GM19467 (cell line): ENCODE data around the gene HMX1.

Experiments
- ATAC-seq: cut with Tn5 transposase; IDR thresholded peaks from one replicate; pipeline ENCODE4 v1.9.1; 2021; ENCODE audit warnings: mild to moderate bottlenecking, moderate library complexity; ENCODE audit not compliant: unreplicated experiment

HMX1 gene

DNA sequence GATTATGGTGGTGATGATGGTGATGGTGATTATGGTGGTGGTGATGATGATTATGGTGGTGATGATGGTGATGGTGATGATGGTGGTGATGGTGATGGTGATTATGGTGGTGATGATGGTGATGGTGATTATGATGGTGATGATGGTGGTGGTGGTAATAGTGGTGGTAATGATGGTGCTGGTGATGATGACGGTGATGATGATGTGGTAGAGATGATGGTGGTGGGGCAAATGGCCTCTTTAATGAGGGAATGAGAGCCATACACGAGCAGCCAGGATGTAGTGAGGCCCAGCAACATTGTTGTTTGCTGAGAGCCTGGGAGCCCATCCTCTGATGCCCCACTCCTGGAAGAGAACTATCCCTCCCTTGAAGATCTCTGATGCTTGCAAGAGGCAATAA is 29.0 kb downstream of the HMX1 start:
- ATAC-seq: no peak

DNA sequence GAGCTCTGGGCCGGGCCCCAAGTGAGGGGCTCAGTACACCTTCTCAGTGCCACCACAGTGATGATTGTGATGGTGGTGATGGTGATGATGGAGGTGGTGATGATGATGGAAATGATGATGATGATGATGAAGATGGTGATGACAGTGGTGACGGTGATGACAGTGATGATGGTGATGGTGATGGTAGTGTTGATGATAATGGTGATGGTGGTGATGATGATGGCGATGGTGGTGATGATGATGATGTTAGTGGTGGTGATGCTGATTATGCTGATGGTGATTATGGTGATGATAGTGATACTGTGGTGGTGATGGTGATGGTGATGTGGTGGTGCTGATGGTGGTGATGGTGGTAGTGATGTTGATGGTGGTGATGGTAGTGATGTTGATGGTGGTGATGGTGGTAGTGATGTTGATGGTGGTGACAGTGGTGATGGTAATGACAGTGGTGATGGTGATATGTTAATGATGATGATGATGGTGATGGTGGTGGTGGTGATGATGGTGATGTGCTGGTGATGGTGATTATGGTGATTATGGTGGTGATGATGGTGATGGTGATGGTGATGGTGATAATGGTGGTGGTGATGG is 29.9 kb downstream of the HMX1 start:
- ATAC-seq: no peak

DNA sequence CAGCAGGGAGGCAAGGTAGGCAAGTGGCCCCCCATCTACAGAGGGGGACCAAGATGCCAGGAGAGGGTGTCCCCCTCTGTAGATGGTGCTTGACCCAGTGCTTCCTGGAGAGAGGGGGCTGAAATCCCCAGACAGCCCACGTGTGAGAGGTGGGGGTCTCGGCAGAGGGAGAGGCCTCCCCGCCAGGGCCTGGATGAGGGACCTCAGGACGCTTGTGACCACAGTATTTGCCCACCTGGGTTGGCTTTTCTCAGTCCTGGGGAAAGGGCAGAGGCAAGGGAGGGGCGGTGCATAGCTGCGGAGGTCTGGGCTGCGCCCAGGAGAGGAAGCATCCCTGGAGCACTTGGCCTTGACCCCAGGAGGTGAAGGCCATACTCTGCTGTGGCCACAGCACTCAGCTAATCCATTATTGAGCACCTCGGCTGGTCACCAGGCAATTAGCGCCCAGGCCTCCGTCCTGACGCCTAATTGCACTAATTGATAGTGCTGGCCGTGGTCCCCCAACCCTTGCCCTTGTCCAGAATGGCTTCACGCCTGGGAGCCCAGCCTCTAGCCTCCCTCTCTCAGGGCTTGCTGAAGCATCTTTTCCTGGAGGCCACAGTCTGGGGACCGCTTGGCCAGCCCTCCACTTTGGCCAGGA is 30.7 kb downstream of the HMX1 start:
- no peak for ATAC-seq

DNA sequence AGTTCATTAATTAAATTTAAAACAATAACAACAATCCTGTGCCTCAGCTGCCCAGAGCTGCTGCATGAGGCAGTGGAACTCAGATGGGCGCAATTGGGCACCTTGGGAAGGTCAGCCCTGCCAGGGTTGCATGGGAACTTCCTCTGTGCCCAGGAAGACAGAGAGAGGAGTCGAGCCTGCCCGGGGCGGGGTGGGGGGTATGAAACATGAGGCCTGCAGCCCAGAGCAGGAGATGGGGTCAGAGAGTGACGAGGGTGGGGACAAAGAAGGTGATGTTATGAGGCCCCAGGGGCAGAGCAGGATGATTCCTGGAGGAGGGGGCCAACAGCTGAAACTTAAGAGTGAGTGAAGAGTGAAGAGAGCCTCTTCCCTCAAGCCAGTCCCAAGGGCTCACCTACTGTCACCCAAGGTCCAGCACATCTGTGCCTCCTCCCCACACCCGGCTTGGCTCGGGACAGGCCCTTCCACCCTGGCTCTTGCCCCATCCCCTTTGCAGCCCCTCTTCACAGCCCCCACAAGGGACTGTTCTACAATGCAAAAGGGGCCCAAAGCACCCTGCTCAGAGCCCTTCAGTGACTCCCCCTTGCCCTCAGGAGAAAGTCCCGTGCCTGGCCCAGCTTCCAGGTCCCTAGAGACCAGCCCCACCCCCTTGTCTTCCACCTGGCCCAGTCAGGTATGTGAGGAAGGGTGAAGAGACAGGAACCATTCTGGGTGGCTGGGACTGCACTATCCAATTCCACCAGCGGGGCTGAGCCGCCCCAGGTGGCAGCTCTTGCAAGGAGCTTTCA is 31.4 kb downstream of the HMX1 start:
- no peak for ATAC-seq

DNA sequence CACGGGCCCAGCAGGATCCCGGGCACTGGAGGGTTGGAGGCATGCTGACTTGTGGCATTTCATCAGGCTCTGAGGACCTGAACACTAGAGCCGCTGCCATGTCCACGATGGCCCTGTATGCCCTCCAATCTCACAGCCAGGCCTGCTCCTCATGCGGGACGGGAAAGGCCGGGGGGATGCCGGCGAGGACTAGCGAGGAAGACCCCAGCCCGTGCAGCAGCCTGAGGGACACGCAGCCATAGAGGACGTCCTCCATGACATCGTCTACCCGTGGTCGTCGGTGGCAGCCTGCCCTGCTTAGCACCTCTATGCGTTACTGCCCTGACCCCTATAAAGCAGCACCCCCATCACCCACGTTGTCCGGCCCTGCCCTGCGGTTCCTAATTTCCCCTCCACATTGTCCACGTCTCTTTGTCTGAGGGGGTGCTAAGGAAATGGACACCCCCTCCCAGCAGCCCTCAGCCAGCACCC is 32.6 kb downstream of the HMX1 start:
- no peak for ATAC-seq

DNA sequence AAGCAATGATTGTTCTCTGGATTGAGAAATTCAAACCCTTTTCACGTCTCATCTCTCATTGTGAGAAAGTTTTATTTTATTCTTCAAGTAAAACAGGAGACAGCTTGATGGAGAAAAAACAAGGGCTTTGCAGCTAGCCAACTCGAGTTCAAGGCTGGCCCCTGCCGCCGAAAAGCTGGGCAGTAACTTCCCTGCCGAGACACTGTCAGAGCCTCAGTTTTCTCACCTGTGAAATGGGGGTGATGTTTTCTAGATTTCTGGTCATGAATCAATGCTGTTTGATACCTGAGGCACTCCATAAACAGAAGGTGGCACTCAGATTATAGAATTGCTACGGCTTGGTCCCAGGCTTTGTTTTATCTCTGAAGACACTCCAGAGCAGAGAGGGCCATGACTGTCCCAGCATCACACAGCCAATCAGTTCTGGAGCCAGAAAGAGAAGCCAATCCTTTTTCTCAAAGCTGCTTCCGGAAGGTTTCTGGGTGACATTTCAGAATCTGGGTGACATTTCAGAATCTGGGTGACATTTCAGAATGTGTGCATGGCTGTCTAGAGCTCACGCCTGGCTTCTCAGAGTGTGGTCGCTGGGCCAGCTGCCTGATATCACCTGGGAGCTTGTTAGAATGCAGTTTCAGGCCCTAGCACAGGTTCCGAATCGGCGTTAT is 33.2 kb downstream of the HMX1 start:
- no peak for ATAC-seq

DNA sequence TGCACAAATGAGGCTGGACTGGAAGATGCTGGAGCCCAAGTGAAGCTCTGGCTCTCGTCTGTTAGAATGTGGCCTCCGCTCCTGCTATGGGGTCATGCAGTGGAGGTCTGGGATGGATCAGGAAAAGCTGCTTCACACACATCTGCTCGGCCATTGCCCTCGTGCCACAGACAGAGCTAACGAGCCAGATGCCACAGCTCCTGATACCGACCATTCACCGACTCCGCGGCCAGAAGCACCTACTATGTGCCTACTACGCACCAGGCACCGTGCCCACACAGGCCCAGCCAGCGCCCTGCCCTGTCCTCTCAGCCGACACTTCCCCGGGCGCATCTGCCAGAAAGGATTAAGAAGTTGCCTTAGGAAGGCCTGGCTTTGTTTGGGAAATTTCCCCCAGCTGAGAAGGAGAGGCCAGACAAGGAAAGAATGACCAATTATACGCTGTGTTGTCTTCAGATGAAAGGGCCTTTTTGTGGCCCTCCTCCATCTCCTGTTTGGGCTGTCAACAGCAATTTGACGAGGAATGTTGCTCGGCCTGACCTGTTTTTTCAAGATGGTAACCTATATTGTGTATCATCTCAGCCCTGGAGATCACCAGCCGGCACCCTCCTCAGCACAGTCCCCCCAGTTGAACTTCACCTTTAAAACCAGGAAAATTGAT is 34.3 kb downstream of the HMX1 start:
- no peak for ATAC-seq

DNA sequence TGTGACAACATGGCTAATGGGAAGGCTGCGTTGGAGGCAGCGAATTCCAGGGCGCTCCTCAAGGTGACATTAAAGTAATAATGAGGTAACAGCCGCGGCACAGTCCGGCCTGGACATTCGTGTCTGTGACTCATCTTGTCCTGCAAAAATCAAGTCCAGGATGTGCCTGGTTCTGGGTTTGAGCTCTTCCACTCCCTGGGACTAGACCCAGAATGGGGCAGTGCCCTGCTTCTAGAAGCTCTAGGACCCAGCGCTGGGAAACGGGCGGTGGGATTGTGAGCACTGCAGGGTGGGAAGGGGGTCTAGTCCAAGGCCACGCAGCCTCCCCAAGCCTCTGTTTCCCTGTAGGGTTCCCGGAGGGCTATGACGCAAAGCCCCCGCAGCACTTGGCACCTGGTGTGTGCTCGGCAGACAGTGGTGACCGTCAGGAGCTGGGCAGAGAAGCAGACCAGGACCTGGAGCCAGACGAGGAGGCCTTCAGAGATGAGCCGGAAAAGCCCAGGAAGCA is 34.9 kb downstream of the HMX1 start:
- no peak for ATAC-seq

DNA sequence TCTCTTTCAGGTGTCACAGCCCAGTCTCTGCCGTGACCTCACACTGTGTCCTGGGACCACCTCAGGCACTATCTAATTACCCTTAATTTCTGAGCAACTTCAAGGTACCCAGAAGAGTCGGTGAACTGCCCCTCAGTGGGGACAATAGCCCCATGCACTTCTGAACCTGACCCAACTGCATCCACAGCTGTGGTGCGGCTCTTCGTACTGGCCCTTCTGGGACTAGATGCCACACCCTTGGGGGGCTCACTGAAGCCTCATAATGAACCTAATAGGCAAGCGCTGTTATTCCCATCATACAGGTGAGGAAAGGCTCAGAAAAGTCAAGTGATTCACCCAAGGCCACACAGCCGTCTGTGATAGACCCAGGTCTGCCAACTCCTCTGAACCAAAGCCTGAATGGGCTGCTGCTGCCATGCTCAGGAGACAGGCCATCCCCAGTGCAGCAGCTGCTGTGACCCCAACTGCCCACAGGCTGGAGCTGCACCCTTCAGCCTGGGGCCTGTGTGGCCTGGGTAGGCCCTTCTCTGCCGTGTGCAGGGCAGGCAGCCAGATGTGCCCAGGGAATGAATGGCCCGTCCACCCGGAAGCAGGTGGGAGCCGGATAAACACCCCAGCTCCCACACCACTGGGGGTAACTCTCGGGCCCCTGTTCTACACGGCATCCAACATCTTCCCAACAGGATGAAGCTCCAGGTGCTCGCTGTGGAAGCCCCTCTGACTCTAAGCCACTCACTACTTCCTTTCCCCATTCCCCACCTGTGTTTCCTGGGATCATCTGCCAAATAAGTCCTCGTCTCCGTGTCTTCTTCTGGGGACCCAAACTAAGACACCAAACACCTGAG is 35.9 kb downstream of the HMX1 start:
- ATAC-seq: no peak

DNA sequence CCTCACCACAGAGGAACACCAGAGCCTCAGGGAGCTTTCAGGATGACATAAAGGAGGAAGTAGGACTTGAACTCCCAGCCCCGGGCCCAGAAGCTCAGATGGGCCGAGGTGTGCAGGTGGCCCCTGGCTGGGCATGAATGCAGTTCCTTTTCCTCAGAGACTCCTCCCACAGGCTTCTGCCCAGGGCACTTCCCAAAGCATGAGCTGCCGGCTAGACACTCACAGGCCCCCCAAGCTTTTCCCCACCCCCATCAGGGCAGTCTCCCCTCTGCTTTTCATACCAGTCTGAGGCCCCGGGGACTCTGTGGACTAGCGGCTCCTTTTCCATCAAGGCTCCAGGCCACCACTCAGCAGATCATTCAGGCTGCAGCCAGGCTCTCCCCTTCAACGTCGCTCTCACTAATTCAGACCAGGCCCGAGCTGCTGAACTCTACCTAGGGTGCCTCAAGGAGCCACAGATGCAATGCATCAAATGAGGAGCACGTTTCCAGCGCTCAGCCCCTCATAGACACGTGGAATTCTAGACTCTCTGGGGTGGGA is 36.9 kb downstream of the HMX1 start:
- ATAC-seq: no peak

DNA sequence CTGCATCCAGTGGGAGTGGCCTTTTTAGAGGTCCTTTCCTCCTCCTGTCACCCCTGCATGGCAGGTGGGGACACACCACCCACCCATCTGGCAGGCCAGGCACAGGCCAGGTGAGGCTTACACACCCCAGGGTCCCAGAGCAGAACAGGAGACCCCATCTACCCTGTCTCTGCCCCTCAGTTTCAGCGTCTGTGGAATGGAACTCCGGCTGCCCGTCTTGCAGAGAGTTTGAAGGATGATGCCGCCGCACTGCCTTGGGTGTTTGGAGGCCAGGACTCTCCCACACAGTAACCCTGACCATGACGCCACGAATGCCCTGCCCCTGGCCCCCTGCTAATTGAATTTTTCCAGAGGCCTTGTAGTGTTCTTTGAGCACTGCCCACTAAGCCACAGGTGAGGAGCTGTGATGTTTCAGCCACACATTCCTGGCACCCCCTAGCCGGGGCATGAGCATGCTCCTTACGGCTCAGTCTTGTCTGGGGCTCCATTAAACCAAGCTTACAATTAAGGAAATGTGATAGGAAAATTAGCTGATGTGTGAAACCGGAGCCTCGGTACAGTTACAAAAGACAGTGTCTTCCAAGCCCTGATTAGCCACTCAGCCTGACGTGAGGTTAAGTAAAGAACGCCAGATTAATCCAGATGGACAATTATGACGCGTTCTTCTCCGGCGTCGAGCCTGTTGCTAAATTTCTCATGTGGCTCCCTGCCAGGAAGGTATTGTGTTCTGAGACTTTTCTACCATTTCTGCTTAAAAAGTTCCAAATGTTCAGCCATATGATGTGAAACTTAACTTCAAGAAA is 39.3 kb downstream of the HMX1 start:
- ATAC-seq: no peak

DNA sequence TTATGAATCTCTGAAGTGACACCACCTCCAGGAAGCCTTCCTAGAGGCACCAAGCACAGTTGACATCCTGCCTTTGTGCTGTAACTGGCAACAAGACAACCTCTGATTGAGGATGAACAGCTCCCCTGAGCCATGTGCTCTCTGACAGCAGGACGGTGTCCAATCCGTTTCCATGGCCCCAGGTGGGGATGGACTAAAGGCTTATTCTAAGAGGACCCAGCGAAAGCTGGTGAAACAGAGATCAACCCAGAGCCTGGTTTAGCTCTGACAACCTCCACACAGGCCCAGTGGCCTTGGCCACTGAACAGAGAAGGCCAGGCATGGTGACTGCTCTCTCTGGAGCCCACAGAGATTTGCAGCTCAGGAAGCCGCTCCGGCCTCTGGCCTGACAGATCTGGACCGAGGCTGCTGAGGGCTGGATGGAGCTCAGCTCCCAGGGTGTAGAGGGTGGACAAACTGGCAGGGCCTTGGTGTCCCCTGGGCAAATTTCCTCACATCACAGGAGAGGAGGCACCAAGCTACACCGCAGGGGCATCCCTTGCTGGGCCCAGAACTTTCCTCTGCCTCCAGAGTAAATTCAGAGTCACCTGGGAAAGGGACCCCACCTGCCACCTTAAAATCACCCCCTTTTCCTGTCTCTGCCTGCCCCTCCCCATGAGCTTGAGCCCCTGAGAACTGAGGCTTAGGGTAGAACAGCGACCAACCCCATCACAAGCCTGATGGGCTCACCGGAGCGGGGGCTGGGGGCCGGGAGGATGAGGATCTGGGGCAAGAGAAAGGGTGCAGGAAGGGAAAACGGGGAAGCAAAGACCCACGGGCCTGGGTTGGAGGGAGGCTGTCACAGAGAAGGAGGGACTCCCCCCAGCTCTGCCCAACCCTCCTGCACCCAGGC is 40.2 kb downstream of the HMX1 start:
- ATAC-seq: no peak

DNA sequence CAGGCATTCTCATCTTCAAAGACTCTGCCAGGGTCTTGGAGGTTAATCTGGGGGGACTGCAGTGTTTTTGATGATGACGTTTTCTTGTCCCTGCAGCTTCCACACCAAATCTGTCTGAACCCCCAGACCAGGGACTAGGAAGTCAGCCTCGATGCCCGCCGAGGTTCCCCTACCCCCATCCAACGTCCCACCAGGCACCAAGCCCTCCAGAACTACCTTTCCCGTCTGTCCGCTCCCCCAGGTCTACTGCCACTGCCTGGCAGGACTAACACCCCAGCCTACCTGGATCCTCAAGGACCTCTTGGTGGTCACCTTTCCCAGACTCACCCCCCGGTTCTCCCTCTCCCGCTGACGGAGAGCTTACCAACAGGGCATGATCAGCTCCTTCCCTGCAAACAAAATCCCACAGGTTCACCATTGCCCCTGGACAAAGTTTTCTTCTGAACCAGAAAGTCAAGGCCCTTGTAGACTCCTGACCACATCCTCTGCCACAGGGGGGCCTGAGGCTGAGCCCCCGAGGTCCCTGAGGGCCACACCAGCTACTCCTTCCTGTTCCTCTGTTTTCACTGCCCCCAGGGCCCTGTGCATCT is 40.9 kb downstream of the HMX1 start:
- ATAC-seq: no peak

DNA sequence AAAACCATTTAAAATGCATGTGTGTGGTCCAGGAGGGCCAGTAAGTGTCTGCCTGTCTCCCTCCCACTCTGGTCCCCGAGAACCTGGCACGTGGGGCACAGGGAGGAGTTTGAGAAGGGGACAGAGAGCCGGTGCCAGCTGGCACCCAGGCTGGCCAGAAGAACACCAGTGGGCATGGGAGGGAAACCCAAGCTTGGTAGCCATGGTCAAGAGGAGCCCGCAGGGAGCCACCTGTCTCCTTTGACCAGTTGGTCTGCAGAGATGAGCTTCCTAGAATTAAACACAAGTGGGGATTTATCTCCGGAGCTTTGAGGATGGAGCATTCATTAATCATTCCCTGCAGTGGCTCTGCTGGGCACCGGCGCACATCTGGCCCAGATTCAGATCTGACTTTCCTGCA is 41.6 kb downstream of the HMX1 start:
- no peak for ATAC-seq

DNA sequence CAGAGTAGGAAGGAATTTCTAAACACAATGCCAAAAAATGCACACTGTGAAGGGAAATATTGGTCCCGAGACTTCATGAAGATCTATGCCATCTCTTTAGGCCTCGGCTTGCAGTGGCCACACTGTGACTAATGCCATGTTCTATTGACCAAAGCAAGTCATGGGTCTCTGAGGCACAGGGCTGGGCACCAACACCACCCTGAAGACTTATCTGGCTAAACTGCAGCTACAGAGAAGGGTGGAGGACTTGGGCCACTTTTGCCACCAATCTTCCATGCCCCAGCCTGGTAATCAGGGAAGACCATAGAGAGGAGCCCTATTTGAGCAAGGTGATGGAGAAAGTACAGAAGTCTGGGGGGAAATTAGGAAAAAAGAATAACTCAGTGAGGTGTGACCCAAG is 42.1 kb downstream of the HMX1 start:
- no peak for ATAC-seq

DNA sequence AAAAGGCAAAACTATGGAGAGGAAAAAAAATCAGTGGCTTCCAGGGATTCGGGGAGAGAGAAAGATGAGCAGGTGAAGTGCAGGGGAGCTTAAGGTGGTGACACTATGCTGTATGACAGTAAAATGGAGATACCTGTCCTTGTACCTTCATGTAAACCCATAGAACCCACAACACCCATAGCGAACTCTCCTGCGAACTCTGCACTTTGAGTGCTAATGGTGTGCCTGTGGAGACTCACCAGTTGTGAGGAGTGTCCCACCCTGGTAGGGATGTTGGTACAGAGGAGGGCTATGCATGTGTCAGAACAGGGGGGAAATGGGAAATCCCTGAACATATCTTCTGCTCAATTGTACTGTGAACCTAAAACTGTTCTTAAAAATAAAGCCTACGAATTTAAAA is 42.8 kb downstream of the HMX1 start:
- ATAC-seq: no peak

DNA sequence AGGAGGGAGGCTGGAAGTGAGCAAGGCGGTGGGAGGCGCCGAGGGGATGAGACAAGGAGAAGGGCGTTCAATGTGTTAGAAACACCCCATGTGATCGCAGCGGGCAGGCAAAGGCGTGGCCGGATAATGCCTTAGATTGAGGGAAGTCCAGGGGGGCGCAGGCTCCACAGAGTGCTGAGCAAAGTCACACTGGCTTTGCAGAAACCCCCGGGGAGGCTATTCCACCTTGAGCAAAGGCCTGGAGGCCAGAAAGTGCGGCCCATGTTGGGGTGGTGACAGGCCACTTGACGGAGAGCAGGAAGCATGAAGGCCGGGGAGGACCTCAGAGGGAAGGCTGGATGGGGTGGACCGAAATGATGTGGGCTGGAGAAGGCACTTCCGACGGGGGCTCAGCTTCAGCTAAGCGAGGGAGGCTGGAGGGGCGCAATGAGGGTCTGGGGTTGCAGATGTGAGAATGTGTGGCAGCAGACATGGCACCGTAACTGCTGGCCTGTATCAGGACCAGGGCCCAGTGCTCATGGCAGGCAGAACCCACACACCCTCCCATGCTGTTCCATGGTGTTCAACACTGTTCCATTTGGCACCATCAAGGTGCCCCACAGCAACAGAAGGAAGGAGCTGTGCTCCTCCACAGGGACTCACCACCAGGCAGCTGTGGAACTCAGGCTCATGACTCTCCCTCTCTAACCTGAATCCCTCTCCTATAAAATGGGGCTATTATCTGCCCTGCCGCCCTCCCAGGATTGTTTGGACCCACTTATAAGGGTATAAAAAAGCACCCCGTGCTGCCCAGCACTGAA is 50.3 kb downstream of the HMX1 start:
- no peak for ATAC-seq
